ENCODE data around the gene UBE2V1.

Gene UBE2V1

GRCh38 chr20:50032955-50033666 is 79.8 kb downstream of the UBE2V1 start:
- no peak for TF ChIP-seq PAX5 (IDR thresholded peaks at IDR 0.05; ENCODE audit: insufficient read depth, low read length, severe bottlenecking)
- DNase-seq (ENCODE audit: insufficient read length, low spot score): no peak
- FAIRE-seq: no peak

Data from GM12891 (cell line).